ENCODE data around the gene KRTAP13-1.
A peak's percentile ranks its signal among the peaks of the same experiment; 100 is the strongest.

KRTAP13-1 gene

DNA sequence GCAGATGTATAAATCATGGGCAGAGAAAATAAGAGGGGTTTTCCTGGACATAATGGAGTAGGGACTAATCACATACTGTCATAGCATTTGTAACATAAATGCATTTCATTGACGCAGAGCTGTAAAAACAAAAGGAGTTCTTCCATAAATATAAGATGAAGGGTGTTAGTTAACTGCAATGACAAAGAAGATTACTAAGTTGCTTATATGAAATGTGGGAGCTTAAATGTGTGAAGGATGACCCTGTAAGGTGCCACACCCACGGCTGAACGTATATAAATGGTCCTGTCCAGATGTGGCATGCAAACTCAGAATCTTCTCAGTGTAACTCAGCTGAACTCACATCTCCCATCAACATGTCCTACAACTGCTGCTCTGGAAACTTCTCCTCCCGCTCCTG is at the start of gene KRTAP13-1:
KRTAP13-1 (plus strand) TSS at position 301 of the 400 bp plus-strand sequence; CDS start at position 357, 56 bp downstream.
- DNase-seq, result no peak

GRCh38 chr21:30348506-30348905 is 47.3 kb upstream of the KRTAP13-1 start, which contains the start of gene KRTAP23-1:
KRTAP23-1 (minus strand) TSS chr21:30348606; CDS start chr21:30348606, 0 bp downstream.
- DNase-seq, result no peak

GRCh38 chr21:30349572-30349971 is 46.3 kb upstream of the KRTAP13-1 start:
- no peak for DNase-seq

- no peak for DNase-seq
Observed at GRCh38 chr21:30351534-30351933, 44.3 kb upstream of the KRTAP13-1 start.

DNA sequence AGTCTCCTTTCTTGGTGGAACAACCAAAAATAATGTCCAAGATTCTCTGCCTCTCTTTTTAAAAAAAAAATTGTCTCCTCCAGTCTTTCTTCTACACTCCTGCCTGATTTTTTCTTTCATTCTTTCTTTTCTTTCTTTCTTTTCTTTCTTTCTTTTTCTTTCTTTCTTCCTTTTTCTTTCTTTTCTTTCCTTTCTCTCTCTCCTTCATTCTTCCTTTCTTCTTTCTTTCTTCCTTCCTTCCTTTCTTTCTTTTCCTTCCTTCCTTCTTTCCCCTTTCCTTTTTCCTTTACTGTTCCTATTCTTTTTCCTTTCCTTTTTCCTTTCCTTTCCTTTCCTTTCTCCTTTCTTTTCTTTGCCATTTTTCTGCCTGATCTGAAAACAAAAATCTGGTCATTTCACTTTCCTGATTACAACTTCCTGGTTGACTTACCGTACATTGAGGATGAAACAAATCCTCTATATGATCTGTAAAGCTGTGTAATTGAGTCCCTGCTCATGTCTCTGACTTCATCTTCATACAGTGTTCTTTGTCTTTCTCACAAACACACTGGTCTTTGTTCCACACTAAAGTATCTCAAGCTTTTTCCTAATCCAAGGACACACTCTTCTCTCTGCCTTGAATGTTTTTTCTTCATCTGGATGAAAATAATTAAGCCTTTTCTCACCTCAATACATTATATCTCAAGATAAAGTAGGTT is 41.4 kb upstream of the KRTAP13-1 start:
- DNase-seq, result no peak

GRCh38 chr21:30355906-30356305 is 39.9 kb upstream of the KRTAP13-1 start:
- DNase-seq, result no peak

GRCh38 chr21:30372139-30372770 is 23.6 kb upstream of the KRTAP13-1 start, which contains the start of gene KRTAP13-2:
KRTAP13-2 (minus strand) TSS chr21:30372271; CDS start chr21:30372213, 58 bp downstream.
- DNase-seq, result no peak

GRCh38 chr21:30382201-30382600 is 13.6 kb upstream of the KRTAP13-1 start:
- no peak for DNase-seq

- no peak for DNase-seq
Observed at GRCh38 chr21:30391492-30392025, 4.3 kb upstream of the KRTAP13-1 start.

DNA sequence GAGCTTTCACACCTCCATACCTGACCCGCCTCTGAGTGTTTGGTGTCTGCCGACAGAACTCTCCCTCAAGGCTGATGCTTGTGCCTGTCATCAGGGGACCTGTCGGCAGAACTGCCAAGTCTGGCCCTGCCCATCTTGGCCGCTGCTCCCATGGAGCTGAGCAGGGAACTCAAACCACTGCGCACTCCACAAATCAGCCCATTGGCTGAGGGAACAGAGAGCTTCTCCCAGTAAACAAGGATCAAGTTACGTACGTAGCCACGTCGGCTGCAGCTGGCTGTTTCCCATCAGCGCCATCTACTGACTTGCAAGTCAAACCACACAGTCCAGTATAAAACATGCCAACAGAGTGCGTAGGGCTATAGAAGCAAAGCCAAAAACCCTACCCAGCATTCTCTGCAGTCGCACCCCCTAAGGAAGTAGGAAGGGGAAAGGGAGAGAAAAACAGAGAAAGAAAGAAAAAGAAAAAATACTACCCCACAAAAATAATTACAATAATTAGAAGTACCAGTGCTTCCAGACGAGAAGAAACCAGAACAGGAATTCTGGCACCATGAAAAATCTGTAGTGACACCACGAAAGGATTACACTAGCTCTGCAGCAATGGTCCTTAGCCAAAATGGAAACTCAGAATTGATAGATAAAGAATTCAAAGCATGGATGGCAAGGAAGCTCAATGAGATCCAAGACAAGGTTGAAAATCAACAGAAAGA is 13.1 kb downstream of the KRTAP13-1 start:
- DNase-seq, result no peak

DNA sequence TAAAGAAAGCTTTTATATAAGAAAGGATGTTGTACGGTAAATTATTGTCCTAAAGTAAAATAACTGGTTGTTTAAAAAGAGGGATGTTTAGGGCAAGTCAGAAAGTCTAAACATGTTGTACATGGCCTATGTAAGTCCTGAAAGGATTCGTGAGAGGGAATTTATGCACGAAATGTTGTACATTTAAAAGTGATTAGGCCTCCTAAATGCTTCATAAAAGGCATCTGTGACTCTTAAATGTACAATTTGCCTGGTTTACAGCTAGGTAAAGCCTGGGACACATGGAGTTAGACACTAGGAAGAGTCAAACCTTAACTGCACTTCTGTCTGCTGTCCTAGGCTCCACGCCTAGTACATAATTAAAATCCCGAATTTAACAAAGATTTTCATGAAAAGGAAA is 20.2 kb downstream of the KRTAP13-1 start:
- no peak for DNase-seq

- DNase-seq, result no peak
Observed at GRCh38 chr21:30425826-30426225, 30.0 kb downstream of the KRTAP13-1 start, which contains the start of gene KRTAP13-3. KRTAP13-3 (minus strand) TSS chr21:30425926; CDS start chr21:30425912, 14 bp downstream.

DNA sequence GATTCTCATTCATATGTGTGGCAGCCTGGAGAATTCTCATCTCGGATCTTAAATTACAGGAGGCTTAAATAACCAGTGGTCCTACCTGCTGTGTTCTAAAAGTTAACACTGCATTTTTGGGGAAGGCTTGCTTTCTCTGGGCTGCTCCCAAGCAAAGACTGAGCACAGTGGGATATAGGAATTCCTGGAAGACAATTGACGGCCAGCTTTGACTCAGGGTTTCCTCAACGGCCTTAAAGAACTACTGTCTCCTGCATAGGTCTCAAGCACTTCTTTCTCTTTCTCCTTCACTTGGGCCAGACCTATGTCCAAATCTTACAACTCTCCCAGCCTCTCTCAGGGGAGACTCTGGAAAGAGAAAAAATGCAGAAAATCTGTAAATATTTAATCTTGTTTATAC is 30.9 kb downstream of the KRTAP13-1 start:
- DNase-seq, result no peak

- DNase-seq, result no peak
Observed at GRCh38 chr21:30430170-30430655, 34.4 kb downstream of the KRTAP13-1 start, which contains the start of gene KRTAP13-4. KRTAP13-4 (plus strand) TSS chr21:30430220; CDS start chr21:30430276, 56 bp downstream.

DNA sequence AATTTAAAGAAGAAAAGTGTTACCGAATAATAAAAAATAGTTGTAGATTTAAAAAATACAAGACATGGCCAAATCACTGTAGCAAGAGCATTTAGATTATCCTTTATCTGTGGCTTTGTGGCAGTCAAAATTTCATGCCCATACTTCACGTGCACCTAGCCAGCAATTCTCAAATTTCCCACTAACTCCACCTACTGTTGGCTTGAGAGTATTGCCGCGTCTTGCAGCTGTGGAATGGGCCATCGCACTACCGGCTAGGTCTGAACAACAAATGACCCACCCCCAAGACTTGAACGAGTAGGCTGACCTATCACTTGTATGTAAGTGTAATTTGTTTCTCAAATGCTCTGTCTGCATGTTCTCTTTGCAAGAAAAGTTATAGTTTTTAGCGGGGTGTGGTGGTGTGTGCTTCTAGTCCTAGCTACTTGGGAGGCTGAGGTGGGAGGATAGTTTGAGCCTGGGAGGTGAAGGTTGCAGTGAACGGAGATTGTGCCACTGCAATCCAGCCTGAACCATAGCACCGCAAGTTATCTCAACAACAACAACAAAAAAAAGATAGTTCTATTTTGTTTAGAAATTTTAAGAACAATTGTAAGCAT is 38.3 kb downstream of the KRTAP13-1 start:
- peak; percentile 13 for DNase-seq

DNA sequence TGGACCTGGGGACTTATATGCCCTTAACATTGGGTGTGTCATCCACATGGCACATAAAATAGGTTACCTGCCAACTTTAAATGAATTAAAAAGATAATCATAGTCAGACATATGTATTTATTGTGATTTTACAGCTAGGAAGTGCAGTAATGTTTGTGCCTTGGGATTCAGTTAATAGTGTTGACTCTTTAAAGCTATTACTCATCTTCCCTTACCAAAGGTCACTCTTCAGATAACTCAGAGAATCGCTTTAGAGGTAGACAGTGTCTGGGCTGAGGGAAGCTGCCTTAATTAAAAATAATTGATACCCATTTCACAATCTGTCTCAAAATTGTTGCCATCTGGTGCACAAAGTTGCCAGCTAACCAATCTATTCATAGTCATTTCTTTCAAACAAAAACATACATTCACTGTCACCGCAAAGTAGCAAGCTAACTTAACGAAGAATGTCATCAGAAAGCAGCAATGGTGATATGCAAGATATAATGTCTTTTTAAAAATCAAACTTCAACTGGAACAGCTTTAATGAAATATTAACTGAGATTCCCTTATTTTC is 41.3 kb downstream of the KRTAP13-1 start:
- no peak for DNase-seq

- DNase-seq, result no peak
Observed at GRCh38 chr21:30439975-30440374, 44.1 kb downstream of the KRTAP13-1 start, which contains the start of gene KRTAP15-1. KRTAP15-1 (plus strand) TSS chr21:30440275; CDS start chr21:30440328, 53 bp downstream.

DNA sequence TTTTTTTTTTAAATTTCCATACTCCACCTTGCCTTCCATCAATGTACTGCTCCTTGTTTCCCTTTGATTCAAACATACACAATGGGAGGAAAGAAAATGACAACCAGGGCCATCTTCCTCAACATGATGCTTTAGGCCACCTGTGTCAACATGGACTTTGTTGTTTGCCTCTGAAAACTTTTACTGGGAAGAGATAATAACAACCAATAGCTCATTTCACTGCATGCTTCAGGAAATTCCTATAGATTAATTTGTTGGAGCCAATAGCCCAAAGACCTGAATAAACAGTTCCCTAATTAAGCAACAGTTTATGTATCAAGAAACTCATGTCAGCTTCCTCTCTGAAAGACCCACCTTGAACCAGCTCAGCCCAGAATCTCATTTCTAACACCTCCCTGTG is 47.4 kb downstream of the KRTAP13-1 start:
- no peak for DNase-seq

GRCh38 chr21:30444204-30444603 is 48.4 kb downstream of the KRTAP13-1 start:
- DNase-seq, result no peak
